WTC11 (cell line): ENCODE measurements around the gene BBS9. TPM values are rescaled to one million over a fixed set of nuclear protein-coding genes. Genes with fewer than 3 reads are reported as not detected.

Experiments used
- ATAC-seq: fragments of 200-7000 bp; cut with Tn5 transposase; 2 replicates; pipeline ENCODE4 v1.10.0; 2021; ENCODE audit warnings: mild to moderate bottlenecking, moderate library complexity
- CTCF ChIA-PET: fragments of 300-600 bp; sonication (Branson Sonifier 250); formaldehyde crosslinking; loops from one replicate; lab custom pipeline; 2021; ENCODE audit warnings: antibody characterized with exemption; lab: Charles Lee
- POLR2A ChIA-PET: fragments of 350-600 bp; sonication (Branson Sonifier 250); formaldehyde crosslinking; loops from one replicate; lab custom pipeline; 2021; ENCODE audit warnings: antibody characterized with exemption; lab: Charles Lee
- DNase-seq: peaks from one replicate; pipeline ENCODE4 v3.0.0; 2021; ENCODE audit warnings: low spot score
- H3K27ac Mint-ChIP-seq: 2 replicates; pipeline ENCODE4 v1.8.0; 2021; ENCODE audit warnings: mixed read lengths
- H3K27me3 Mint-ChIP-seq: 2 replicates; pipeline ENCODE4 v1.8.0; 2021; ENCODE audit warnings: low read depth, mild to moderate bottlenecking, moderate library complexity, mixed read lengths
- H3K36me3 Mint-ChIP-seq: 2 replicates; pipeline ENCODE4 v1.8.0; 2021; ENCODE audit warnings: mixed read lengths
- H3K4me1 Mint-ChIP-seq: 2 replicates; pipeline ENCODE4 v1.8.0; 2022; ENCODE audit warnings: mixed read lengths
- H3K4me3 Mint-ChIP-seq: 2 replicates; pipeline ENCODE4 v1.8.0; 2021; ENCODE audit warnings: mild to moderate bottlenecking, moderate library complexity, mixed read lengths
- H3K9me3 Mint-ChIP-seq: 2 replicates; pipeline ENCODE4 v1.8.0; 2021; ENCODE audit warnings: mixed read lengths
- AFF4 ChIP-seq: sonication (generic); formaldehyde crosslinking; IDR thresholded peaks from 2 replicates; pipeline ENCODE4 v1.8.1; 2023; ENCODE audit warnings: mild to moderate bottlenecking, missing genetic modification reagents, borderline replicate concordance
- CREB1 ChIP-seq: sonication (generic); formaldehyde crosslinking; IDR thresholded peaks from 2 replicates; pipeline ENCODE4 v1.8.0; 2023; ENCODE audit warnings: mild to moderate bottlenecking, missing genetic modification reagents
- E2F1 ChIP-seq: sonication (generic); formaldehyde crosslinking; IDR thresholded peaks from 2 replicates; pipeline ENCODE4 v1.8.0; 2022; ENCODE audit warnings: mild to moderate bottlenecking, missing genetic modification reagents
- E2F5 ChIP-seq: sonication (generic); formaldehyde crosslinking; IDR thresholded peaks from 2 replicates; pipeline ENCODE4 v1.8.1; 2022; ENCODE audit warnings: mild to moderate bottlenecking, moderate library complexity, missing genetic modification reagents
- EMX1 ChIP-seq: fragments of 250-450 bp; sonication (Bioruptor Pico); IDR thresholded peaks from 2 replicates; pipeline ENCODE4 v1.8.0; 2021; ENCODE audit warnings: mild to moderate bottlenecking
- FOXK1 ChIP-seq: sonication (generic); formaldehyde crosslinking; IDR thresholded peaks from 2 replicates; pipeline ENCODE4 v1.8.0; 2022; ENCODE audit warnings: mild to moderate bottlenecking, moderate library complexity, missing genetic modification reagents
- HMGA2 ChIP-seq: fragments of 250-450 bp; sonication (Bioruptor Pico); IDR thresholded peaks from 2 replicates; pipeline ENCODE4 v1.4.0; 2021; ENCODE audit warnings: mild to moderate bottlenecking, moderate library complexity
- NR1H2 ChIP-seq: sonication (generic); formaldehyde crosslinking; IDR thresholded peaks from 2 replicates; pipeline ENCODE4 v1.9.0; 2021; ENCODE audit warnings: mild to moderate bottlenecking, moderate library complexity, missing genetic modification reagents
- OVOL2 ChIP-seq: fragments of 250-450 bp; sonication (Bioruptor Pico); IDR thresholded peaks from 2 replicates; pipeline ENCODE4 v1.9.0; 2021; ENCODE audit warnings: mild to moderate bottlenecking, borderline replicate concordance
- PREB ChIP-seq: sonication (generic); formaldehyde crosslinking; IDR thresholded peaks from 2 replicates; pipeline ENCODE4 v1.8.1; 2022; ENCODE audit warnings: mild to moderate bottlenecking, missing genetic modification reagents, moderate library complexity, borderline replicate concordance
- PRRX2 ChIP-seq: fragments of 250-450 bp; sonication (Bioruptor Pico); IDR thresholded peaks from 2 replicates; pipeline ENCODE4 v1.8.0; 2021; ENCODE audit warnings: mild to moderate bottlenecking
- SOX15 ChIP-seq: fragments of 250-450 bp; sonication (Bioruptor Pico); IDR thresholded peaks from 2 replicates; pipeline ENCODE4 v1.9.0; 2021; ENCODE audit warnings: mild to moderate bottlenecking
- TEAD1 ChIP-seq: sonication (generic); formaldehyde crosslinking; IDR thresholded peaks from 2 replicates; pipeline ENCODE4 v1.8.0; 2022; ENCODE audit warnings: mild to moderate bottlenecking, missing genetic modification reagents
- USF2 ChIP-seq: sonication (generic); formaldehyde crosslinking; IDR thresholded peaks from 2 replicates; pipeline ENCODE4 v1.8.1; 2023; ENCODE audit warnings: mild to moderate bottlenecking, missing genetic modification reagents, moderate library complexity
- ZBTB21 ChIP-seq: sonication (generic); formaldehyde crosslinking; IDR thresholded peaks from 2 replicates; pipeline ENCODE4 v1.8.1; 2023; ENCODE audit warnings: mild to moderate bottlenecking, missing genetic modification reagents, borderline replicate concordance
- ZBTB43 ChIP-seq: sonication (generic); formaldehyde crosslinking; IDR thresholded peaks from 2 replicates; pipeline ENCODE4 v1.8.1; 2023; ENCODE audit warnings: mild to moderate bottlenecking, missing genetic modification reagents
- ZNF138 ChIP-seq: sonication (generic); formaldehyde crosslinking; conservative IDR thresholded peaks from 2 replicates; pipeline ENCODE4 v1.8.1; 2022; ENCODE audit warnings: mild to moderate bottlenecking, moderate library complexity, missing genetic modification reagents
- ZNF219 ChIP-seq: sonication (generic); formaldehyde crosslinking; IDR thresholded peaks from 2 replicates; pipeline ENCODE4 v1.8.0; 2023; ENCODE audit warnings: missing genetic modification reagents, mild to moderate bottlenecking, borderline replicate concordance
- ZNF416 ChIP-seq: fragments of 250-450 bp; sonication (Bioruptor Pico); IDR thresholded peaks from 2 replicates; pipeline ENCODE4 v1.9.0; 2021; ENCODE audit warnings: mild to moderate bottlenecking, inconsistent platforms
- ZNF532 ChIP-seq: fragments of 250-450 bp; sonication (Bioruptor Pico); IDR thresholded peaks from 2 replicates; pipeline ENCODE4 v1.9.0; 2021; ENCODE audit warnings: mild to moderate bottlenecking, borderline replicate concordance
- total RNA-seq: library from RNA; stranded (reverse); gene quantifications from 3 replicates; pipeline ENCODE4 v1.2.3, GENCODE V29; 2021

The BBS9 gene
- total RNA-seq, 1 experiment from 2014 or later = 56.6 TPM

- H3K4me3 Mint-ChIP-seq = no peak overlapping the region
- no peak overlapping the region for H3K27ac Mint-ChIP-seq
- DNase-seq = no peak
- no peaks in the 10 kb centered on the region for H3K27me3 Mint-ChIP-seq
- ATAC-seq = no peak
- ChIA-PET CTCF (no interaction called here), POLR2A (interaction anchor here (0.5 kb wide), 1 partner anchor 1636 kb away, joined by 3 read pairs; no protein-coding TSS in a partner anchor)
- H3K9me3 Mint-ChIP-seq = peaks cover 28% of the 10 kb centered on the region
- TF ChIP-seq ZNF219 (CRISPR knock-in tag) (no peak), OVOL2 (CRISPR knock-in tag) (no peak), E2F1 (CRISPR knock-in tag) (no peak), PRRX2 (no peak), PREB (no peak), HMGA2 (CRISPR knock-in tag) (no peak), ZBTB21 (CRISPR knock-in tag) (no peak), FOXK1 (CRISPR knock-in tag) (no peak), ZNF416 (no peak), USF2 (CRISPR knock-in tag) (no peak), NR1H2 (no peak), EMX1 (no peak), ZBTB43 (CRISPR knock-in tag) (no peak), TEAD1 (CRISPR knock-in tag) (no peak), ZNF138 (no peak), ZNF532 (CRISPR knock-in tag) (no peak)
- peaks cover 12% of the 10 kb centered on the region for H3K4me1 Mint-ChIP-seq
- H3K36me3 Mint-ChIP-seq = peaks cover 36% of the 10 kb centered on the region
Measured at GRCh38 chr7:33399528-33400213, 270.3 kb downstream of the BBS9 start.

- Mint-ChIP-seq H3K9me3 (peaks cover 28% of the 10 kb centered on the region), H3K4me3 (no peak overlapping the region), H3K4me1 (peaks cover 8% of the 10 kb centered on the region), H3K27ac (no peak overlapping the region), H3K36me3 (peaks cover 40% of the 10 kb centered on the region), H3K27me3 (no peaks in the 10 kb centered on the region)
- CTCF ChIA-PET = no interaction called here
- DNase-seq (no peak), ATAC-seq (no peak)
- POLR2A ChIA-PET = no interaction called here
- no peak for TF ChIP-seq CREB1
- TF ChIP-seq AFF4 (CRISPR knock-in tag) = no peak
- no peak for TF ChIP-seq SOX15
- no peak for TF ChIP-seq E2F5 (CRISPR knock-in tag)
Measured at GRCh38 chr7:33400214-33400538, 270.8 kb downstream of the BBS9 start.
